Lung (tissue), 12 donors: ENCODE results near the gene UNC5C. TPM values are rescaled to one million over a fixed set of nuclear protein-coding genes. Genes with fewer than 3 reads are reported as not detected.

Experiments used
- ATAC-seq: fragments of 200-7000 bp; cut with Tn5 transposase; one replicate; pipeline ENCODE4 v1.9.1; 2020; ENCODE audit warnings: moderate number of reproducible peaks; ENCODE audit not compliant: insufficient read depth, low FRiP score
- DNase-seq, 3 donors: peaks; one replicate each; pipeline ENCODE4 v3.0.0-alpha.2; 2013 to 2017
- H3K27ac ChIP-seq, 2 donors: one replicate each; pipeline ENCODE4 v1.5.1; 2013; ENCODE audit warnings: mild to moderate bottlenecking in 2 of 2, moderate library complexity in 2 of 2, control low read depth in 1 of 2, inconsistent platforms in 1 of 2, low read depth in 1 of 2, low read length in 1 of 2
- H3K27me3 ChIP-seq, 3 donors: one replicate each; pipeline ENCODE4 v1.5.1; 2013; ENCODE audit warnings: low read length in 2 of 3; ENCODE audit not compliant: control insufficient read depth in 3 of 3, insufficient read depth in 3 of 3
- H3K36me3 ChIP-seq, 4 donors: one replicate each; pipeline ENCODE4 v1.5.1; 2013; ENCODE audit warnings: low read length in 4 of 4, mild to moderate bottlenecking in 1 of 4, moderate library complexity in 1 of 4; ENCODE audit not compliant: control insufficient read depth in 4 of 4, insufficient read depth in 4 of 4
- H3K4me1 ChIP-seq, 5 donors: one replicate each; pipeline ENCODE4 v1.5.1; 2013; ENCODE audit warnings: low read length in 5 of 5, mild to moderate bottlenecking in 2 of 5, moderate library complexity in 1 of 5; ENCODE audit not compliant: control insufficient read depth in 5 of 5, insufficient read depth in 5 of 5
- H3K4me3 ChIP-seq: one replicate; pipeline ENCODE4 v1.5.1; 2013; ENCODE audit warnings: mild to moderate bottlenecking, control low read depth, moderate library complexity
- H3K9ac ChIP-seq, 2 donors: one replicate each; pipeline ENCODE4 v1.5.1; 2013; ENCODE audit warnings: low read length in 2 of 2, control low read depth in 1 of 2; ENCODE audit not compliant: insufficient read depth in 1 of 2
- H3K9me3 ChIP-seq, 4 donors: one replicate each; pipeline ENCODE4 v1.5.1; 2013; ENCODE audit warnings: low read length in 3 of 4, mild to moderate bottlenecking in 1 of 4, moderate library complexity in 1 of 4; ENCODE audit not compliant: control insufficient read depth in 4 of 4, insufficient read depth in 3 of 4
- CTCF ChIP-seq: IDR thresholded peaks from 2 replicates; pipeline ENCODE4 v1.5.1; 2012; ENCODE audit warnings: mild to moderate bottlenecking; ENCODE audit errors: control extremely low read depth, extremely low read depth
- WGBS, 2 donors: extraction: QIAGEN DNeasy Blood & Tissue Kit; methylation state at CpG; one replicate each; pipeline ENCODE4 v1.1.7; 2013; 5-methylcytosine and 5-hydroxymethylcytosine counted together
- polyA plus RNA-seq, 2 donors: library from polyadenylated mRNA; stranded (reverse); fragments of 200-250 nt; gene quantifications; one replicate each; pipeline ENCODE4 v1.2.1, GENCODE V29; 2013
- total RNA-seq, 2 donors: library from RNA; depleted of rRNA in 1 of 2; stranded (reverse); fragments of >200 nt in 1 of 2; gene quantifications; one replicate each; pipeline ENCODE4 v1.2.1, GENCODE V29; 2014 to 2021
- donor health status: control.
- donor health status: control.
- donor health status: Bipolar disorder and iron deficiency.
- donor health status: healthy.
- donor health status: DM: yes; HTN: yes; CAD: no.

UNC5C gene
- total and polyA plus RNA-seq, 4 donors = 0.55 to 27.9 (median 3.8) TPM

GRCh38 chr4:95360906-95361695 lies 187.7 kb downstream of the UNC5C start:
- Histone ChIP-seq H3K27me3 (no peaks in the 10 kb centered on the region), H3K9me3 (no peaks in the 10 kb centered on the region), H3K4me3 (no peak overlapping the region), H3K27ac (no peak overlapping the region), H3K36me3 (no peaks in the 10 kb centered on the region), H3K4me1 (peaks cover 0 to 26% (median 11%) of the 10 kb centered on the region in 5 donors), H3K9ac (no peak overlapping the region)
- DNase-seq = no peak
- ATAC-seq = no peak
- no peak for TF ChIP-seq CTCF
- WGBS, 2 donors = 80 to 82% methylated on average over 7 of the region's 7 CpGs

GRCh38 chr4:95360256-95360903 lies 188.4 kb downstream of the UNC5C start:
- WGBS, 2 donors = 67 to 77% methylated on average over 3 of the region's 3 CpGs
- no peak overlapping the region for H3K4me3 ChIP-seq
- H3K4me1 ChIP-seq = peaks cover 0 to 26% (median 11%) of the 10 kb centered on the region in 5 donors

GRCh38 chr4:95358421-95358820 lies 190.4 kb downstream of the UNC5C start:
- TF ChIP-seq CTCF = no peak

More at GRCh38 chr4:95360256-95360903, 188.4 kb downstream of the UNC5C start:
- Histone ChIP-seq H3K27me3 (no peaks in the 10 kb centered on the region), H3K36me3 (no peaks in the 10 kb centered on the region), H3K27ac (no peak overlapping the region), H3K9ac (no peak overlapping the region), H3K9me3 (no peaks in the 10 kb centered on the region)
- ATAC-seq (no peak), DNase-seq (peak in 2 of 3 donors; percentile 17 to 35)
- TF ChIP-seq CTCF = no peak

More at GRCh38 chr4:95358421-95358820, 190.4 kb downstream of the UNC5C start:
- ATAC-seq (peak; percentile 58), DNase-seq (peak in 2 of 3 donors; percentile 33 to 58)
- Histone ChIP-seq H3K27ac (no peak overlapping the region), H3K27me3 (no peaks in the 10 kb centered on the region), H3K36me3 (no peaks in the 10 kb centered on the region), H3K4me1 (peaks cover 0 to 19% (median 5%) of the 10 kb centered on the region in 5 donors), H3K9ac (no peak overlapping the region), H3K9me3 (no peaks in the 10 kb centered on the region), H3K4me3 (no peak overlapping the region)
- WGBS, 2 donors = 37 to 48% methylated on average over 1 of the region's 1 CpG
